RCC 7860 (cell line): ENCODE measurements around the gene CRYBA4.

Source experiments
- DNase-seq: peaks from one replicate; pipeline ENCODE4 v3.0.0-alpha.2; 2015; ENCODE audit warnings: low spot score
- FAIRE-seq: peaks from 2 replicates; lab custom pipeline; 2012; peaks lifted over from hg19 to GRCh38; lab: Jason Lieb, UNC

Gene CRYBA4

DNA sequence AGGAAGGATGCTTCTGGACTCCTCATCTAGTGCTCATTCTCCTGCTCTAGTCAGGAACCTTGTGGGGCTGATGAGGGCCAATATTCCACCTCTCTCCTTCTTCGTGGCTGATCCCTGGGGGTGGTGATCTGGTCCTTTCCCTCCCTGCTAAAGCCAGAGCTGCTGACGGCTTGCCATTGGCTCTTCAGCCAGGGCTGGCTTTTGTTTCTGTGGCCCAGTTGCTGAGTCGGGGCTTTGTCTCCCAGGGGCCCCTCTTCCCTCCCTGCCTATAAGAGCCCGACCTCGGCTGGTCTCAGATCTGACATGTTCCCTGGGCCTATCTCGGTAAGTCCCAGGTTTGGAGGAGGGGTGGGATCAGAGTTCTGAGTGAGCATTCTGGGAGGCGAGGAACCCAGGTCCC lies at the start of gene CRYBA4:
Gene CRYBA4, plus strand, starts transcription at position 301 of the 400 bp plus-strand sequence. CDS start 634 bp downstream, outside the sequence.
- no peak for DNase-seq
- FAIRE-seq, result no peak

DNA sequence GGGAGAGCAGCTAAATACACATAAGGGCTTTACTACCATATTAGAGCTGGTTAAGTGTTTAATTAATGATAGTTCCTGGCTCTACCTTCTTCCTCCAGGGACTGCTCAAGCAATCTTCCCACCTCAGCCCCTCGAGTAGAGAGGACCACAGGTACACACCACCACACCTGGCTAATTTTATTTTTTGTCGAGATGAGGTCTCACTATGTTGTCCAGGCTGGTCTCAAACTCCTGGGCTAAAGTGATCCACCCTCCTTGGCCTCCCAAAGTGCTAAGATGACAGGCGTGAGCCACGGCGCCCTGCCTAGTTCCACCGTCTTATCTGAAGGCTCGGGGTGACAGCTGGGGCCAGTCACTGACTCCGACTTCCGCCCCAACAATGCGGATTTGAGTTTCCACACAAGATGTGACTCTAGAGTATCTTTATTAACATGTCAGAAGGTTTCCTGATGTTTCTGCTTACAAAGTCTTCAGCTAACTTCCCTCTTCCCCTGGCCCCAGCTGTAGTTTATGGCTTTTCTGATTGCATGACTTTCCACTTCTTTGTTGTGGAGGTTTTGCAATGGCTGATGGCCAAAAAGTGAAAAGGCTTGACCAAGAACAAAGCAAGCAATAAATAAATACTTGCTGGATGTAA lies 48.6 kb upstream of the CRYBA4 start:
- no peak for DNase-seq
- no peak for FAIRE-seq

DNA sequence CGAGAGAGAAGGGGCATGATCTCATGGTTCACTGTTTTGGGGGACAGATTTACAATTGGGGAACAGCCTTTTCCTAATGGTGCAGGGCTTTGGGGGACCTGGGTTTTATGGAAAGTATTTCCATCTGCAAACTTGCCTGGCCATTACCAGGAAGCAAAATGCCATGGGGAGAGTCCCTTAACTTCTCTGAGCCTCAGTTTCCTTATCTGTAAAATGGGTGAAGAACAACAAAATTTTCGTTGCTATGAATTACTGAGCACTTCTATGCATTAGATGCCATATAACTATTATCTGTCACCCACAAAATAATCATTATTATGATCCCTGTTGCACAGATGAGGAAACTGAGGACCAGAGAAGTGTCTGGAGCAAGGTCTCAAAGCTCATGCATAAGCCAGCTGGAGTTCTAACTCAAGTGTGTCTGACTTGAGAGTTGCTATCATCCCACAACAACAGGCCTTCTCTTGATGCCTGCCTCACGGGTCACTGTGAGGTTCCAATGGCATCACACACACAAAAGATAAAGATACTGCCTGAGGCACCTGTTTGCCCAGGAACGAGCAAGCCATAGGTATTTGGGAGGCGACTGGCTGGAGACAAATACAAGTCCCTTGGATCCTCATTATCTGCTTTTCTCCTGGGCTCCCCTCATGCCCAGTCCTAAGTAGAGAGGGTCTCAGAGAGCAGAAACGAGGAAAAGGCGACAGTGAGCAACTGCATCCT lies 47.6 kb upstream of the CRYBA4 start:
- FAIRE-seq (no peak), DNase-seq (no peak)

DNA sequence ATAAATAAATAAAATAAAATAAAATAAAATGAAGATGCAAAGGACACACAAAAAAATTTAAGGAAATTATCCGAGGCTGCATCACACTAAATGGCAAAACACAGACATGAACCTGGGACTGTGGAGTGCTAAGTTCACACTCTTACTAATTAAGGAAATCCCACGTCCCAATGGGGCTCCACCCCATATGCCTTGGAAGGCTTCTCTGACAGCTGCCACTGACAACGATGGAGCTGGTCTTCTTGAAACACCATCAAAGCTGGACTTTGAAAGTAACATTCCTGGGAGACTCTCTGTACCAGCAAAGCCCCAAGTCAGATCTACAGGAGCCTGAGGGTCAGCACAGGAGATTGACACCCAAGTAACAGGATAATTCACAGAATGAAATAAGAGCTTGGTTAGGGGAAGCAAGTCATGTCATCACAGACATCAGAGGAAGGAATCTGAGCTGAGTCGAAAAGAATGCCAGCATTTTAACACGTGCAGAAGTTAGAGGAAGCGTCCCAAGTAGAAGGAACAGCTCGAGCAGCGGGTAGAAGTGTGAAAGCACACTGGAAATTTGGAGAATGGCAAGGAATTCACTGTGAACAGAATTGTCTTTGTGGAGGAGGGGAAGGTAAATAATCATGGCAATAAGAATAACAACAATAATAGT lies 45.6 kb upstream of the CRYBA4 start:
- no peak for FAIRE-seq
- no peak for DNase-seq

DNA sequence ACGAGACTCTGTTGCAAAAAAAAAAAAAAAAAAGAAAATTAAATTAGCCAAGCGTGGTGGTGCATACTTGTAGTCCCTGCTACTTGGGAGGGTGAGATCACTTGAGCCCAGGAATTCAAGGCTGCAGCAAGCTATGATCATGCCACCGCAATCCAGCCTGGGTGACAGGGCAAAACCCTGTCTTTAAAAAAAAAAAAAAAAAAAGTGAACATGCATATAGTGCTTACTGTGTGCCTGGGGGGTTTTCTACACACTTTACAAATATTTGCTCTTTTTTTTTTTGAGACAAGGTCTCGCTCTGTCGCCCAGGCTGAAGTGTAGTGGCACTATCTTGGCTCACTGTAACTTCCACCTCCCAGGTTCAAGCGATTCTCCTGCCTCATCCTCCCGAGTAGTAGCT lies 44.7 kb upstream of the CRYBA4 start:
- DNase-seq (no peak), FAIRE-seq (no peak)

DNA sequence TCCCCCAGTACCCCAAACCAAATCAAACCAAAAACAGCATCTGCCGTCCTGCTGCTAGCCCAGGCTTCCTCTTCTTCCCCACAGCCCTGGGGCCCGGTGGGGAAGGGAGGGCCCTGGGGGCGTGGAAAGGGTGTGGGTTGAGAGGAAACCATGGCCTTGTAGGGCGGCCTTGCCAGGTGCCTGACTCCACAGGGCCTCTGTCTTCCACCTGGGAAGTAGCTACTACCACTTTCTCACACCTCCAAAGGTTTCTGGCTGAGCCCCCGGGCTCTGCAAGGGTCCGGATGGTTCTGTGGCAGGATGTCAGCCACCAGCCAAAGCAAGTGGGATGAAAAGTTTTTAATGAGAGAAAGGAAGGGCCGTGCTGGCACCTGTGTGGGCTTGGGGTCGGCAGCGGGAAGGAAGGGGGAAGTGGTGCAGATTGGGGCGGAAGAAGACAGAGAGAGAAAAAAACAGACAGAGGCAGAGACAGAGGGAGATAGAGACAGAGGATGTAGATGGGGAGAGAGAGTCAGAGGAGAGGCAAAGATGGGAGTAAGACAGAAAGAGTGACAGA lies 42.4 kb upstream of the CRYBA4 start:
- DNase-seq (no peak), FAIRE-seq (no peak)

DNA sequence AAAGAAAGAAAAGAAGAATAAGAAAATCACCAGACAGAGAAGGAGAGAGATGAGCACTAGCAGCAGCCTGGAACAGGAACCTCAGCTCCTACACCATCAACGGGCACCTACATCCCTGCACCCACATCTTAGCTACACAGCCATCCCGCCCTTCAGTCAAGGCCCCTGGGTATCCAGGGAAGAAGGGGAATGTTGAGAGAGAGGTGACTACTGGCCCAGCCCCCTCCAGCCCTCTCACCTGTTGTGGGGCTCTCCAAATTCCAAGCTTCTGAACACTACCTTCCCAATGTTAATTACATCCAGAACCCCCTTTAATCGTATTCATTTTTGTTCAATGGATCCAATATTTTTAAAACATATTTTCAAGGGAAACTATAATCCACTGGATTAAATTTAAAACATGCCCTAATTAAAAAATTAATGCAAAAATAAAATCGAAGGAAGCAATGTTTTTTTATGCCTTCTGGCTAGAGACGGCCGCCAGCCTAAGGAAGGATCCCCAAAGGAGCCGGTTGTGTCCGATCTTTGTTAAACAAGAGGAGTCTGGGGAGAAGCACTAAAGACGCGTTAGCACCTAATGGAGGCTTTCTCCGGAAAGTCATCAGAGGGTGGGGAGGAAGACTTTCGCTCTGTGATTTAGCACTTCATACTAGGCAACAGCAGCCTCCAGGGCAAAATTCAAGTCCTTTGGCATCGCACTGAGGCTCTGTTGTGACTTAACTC lies 41.4 kb upstream of the CRYBA4 start:
- no peak for FAIRE-seq
- DNase-seq, result no peak

DNA sequence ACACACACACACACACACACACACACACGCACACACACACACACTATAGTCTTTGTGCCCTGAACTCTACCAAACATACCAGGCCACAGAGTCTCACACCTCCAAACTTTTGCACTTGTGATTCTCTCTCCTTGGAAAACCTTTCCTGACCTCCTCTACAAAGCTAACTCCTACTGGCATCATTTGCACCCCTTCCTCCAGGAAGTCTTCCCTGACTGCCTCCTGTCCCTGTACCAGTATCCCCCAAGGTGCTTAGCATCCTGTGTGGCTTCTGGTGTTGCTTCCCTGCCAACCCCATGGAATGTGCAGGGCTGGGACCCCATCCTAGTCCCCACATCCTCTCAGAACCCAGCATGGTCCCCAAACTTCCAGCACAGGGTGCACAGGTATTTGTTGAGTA lies 40.7 kb upstream of the CRYBA4 start:
- no peak for DNase-seq
- FAIRE-seq, result no peak

DNA sequence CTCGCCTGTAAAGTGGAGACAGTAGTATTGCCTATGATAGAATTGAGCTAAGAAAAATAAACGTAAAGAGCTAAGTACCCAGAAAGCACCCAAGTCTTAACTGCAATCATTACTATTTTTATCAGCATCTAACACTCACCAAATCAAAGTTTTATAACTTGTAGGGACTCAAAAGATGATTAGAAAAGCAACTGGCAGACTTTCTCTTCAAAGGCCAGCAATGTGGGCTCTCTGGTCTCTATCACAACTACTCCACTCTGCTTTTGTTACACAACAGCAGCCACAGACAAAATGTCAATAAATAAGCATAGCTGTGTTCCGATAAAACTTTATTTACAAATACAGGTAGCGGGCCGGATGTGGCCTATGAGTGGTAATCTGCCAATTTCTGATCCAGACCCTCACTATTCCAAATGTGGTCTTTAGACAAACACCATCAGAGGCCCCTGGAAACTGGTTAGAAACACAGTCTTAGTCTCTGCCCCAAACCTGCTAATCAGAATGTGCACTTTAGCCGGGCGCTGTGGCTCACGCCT lies 40.1 kb upstream of the CRYBA4 start:
- DNase-seq, result no peak
- FAIRE-seq, result no peak

DNA sequence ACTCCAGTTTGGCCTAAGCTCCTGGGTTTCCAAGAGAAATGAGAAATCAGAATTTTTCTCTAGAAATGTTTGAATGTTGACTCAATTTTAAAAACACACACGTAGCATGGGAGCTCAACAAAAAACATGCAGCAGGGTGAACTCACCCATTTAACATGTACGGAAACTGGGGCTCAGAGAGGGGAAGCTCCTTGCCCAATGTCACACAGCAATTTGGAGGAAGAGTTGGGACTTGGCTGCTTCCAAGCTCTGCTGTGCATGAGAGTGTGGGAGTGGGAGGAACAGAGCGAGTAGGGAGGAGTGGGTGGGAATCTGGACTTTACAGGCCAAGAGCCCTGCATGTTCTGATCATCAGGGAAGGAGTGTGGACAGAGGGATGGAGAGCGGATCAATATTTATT lies 37.8 kb upstream of the CRYBA4 start:
- DNase-seq, result no peak
- FAIRE-seq, result no peak

DNA sequence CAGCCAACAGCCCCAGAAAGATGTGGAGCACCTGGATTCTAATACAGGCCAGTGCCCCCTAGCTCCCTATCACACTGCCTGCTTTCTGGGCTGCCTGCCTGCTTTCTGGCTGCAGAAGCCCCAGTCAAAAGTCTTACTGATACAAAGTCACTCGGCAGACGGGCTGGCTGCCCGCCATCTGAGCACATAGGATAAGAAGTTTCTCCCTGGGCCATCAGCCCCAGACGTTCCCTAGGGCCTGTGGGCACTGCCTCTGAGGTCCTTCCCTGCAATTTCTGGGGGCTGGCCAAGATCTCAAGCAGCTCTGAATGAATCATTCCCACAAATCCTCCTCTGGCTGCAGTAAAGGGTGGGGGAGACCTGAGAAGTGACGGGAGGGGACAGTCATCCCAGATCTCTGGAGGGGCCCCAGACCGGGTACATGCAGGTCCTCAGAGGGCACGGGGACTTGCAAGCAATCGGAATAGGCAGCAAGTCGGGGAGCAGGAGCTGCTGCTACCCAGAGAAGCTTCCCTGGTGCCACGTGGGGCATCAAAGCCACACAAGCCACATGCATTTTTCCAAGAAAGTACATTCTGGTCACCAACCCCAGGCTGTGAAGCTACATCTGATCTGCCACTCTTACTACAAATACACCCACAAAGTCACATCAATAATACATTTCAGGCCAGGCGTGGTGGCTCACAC lies 36.5 kb upstream of the CRYBA4 start:
- FAIRE-seq (peak; percentile 95), DNase-seq (peak; percentile 93)

DNA sequence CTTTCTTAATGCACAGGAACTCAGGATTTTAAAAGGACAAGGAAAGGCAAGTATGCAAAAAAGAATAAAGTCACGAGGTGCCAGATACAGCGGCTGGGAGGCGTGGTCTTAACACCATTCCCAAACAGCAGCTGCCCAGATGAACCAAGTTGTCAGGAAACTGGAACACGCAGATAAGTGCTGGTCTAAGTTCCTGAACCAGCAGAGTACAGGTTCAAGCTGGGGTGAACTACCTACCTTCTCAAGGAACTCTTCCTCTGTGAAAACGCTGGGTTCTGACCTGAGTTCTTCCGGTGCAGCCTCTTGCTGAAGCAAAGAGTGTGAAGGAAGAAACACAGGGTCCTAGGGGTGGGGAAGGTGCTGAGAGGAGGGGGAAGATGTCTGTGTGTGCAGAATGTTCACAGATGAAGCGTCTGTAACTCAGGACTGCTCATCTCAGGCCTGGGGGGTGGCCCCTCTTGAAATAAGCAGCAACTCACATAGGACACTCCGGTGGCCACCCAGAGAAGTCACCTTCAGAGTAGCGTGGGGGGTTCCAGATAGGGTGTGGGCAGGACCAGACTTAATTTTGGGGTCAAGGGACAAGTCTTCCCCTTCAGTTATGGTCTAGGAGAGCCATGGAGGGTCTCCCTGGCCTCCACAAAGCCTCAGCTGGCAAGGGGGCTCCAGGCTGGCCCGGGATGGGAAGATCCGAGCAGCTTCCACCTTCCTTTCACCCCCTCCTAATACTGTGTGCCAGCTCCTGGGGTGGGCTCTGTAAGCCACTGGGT lies 35.0 kb upstream of the CRYBA4 start:
- no peak for DNase-seq
- no peak for FAIRE-seq

DNA sequence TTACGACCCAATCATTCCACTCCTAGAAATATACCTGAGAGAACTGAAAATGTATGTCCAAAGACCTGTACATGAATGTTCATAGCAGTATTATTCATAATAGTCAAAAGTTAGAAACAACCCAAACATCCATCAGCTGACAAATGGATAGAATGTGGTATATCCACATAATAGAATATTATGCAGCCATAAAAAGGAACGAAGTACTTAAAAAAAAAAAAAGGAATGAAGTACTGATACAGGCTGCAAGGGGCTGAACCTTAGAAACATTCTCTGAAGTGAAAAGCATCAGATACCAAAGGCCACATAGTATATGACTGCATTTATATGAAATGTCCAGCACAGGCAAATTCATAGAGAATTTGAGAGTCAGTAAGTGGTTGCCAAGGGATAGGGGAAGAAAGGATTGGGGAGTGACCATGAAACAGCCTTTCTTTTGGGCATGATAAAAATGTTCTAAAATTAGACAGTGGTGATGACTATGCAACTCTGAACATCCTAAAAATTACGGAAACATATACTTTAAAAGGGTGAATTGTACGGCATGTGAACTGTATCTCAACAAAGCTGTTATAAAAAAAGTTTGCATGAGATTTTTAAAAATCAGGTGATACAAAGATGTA lies 33.7 kb upstream of the CRYBA4 start:
- no peak for FAIRE-seq
- DNase-seq, result no peak

DNA sequence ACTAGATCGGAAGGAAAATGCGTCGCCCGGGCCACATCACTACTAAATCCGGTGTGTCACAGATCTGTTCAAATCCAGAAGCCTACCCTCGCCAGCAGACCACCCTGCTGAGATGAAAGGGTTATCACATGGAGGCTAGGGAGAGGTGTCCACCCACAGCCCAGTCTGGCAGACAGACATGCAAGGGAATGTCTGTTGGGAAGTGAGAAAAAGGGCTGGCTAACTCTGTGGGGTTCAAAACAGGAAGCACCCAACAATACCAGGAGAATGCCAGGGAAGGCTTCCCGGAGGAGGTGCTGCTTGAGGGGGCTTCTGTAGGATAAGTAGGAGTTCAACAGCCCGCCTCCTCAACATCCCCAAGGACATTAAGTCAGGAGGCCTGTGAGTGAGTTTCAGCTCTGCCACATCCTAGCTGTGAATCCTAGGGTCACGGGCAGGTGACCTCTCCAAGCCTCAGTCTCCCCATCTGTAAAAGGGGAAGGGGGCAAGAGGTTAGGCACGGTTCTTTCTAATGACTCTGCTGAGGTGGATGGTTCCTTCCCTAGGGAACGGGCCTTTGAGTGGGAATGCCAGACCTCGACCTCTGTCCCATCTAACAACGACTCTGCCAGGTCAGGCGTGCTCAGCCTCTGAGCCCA lies 32.9 kb upstream of the CRYBA4 start:
- DNase-seq, result peak; percentile 20
- FAIRE-seq, result no peak

DNA sequence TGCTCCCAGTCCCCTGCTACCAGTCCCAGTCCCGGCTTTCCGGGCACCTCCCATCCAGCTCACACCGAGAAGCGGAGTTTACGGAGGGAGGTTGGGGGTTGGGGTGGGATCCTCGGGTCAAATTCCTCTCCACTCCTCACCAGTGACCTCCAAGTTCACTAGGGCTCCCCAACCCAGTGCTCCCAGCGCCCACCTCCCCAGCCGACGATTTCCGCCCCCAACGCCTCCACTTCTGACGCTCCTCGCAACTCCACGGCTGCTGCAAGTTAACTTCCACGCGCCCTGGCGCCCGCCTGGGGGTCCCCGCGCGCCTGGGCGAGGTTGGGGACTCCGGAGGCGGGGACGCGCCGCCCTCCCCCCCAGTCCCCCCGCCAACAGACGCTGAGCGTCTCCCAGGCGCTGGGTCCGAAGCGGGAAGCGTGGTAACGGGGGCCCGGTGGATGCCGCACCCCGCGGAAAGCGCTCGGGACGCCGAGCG lies 32.4 kb upstream of the CRYBA4 start:
- FAIRE-seq, result no peak
- DNase-seq, result no peak

DNA sequence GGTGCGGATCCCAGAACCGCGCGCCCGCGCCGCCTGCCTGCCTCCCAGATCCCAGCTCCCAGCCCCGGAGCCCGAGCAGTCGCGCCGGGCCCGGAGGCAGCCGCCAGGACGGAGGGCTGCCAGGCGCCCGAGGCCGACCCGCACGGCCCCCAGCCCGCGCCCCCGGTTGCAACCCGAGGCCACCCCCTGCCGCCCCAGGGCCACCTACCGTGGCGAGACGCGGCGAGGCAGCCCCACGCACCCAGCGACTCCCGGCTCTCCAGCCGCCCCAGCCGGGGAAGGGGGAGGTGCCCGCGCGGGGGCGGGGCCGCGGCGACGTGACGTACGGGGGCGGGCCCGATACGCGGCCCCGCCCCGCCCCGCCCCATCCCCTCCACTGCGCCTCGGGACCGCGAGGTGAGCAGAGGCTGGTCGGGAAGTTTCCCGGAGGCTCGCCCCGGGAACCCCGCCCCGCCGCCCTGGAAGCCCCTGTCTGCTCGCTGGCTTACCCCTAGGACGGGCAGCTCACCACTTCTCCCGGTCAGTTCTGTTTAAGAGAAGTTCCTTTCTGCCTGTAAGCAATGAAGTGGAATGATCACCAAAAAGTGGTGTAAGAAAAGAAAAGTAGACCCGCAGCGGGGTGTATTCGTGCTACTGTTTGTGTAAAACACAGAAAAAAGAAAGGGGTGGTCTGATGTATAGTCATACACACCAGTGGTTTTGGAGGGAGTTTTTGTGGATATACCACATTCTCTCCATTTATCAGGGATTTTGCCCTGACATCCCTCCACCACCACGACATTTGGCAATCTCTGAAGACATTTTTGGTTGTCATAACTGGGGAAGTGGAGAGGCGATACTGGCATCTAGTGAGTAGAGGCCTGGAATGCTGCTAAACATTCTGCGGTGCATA lies 31.7 kb upstream of the CRYBA4 start, which contains the start of gene TPST2:
Gene TPST2, minus strand, starts transcription at position 288 of the 892 bp plus-strand sequence. CDS start 48,502 bp downstream, outside the sequence.
- peak; percentile 53 for DNase-seq
- FAIRE-seq, result no peak

DNA sequence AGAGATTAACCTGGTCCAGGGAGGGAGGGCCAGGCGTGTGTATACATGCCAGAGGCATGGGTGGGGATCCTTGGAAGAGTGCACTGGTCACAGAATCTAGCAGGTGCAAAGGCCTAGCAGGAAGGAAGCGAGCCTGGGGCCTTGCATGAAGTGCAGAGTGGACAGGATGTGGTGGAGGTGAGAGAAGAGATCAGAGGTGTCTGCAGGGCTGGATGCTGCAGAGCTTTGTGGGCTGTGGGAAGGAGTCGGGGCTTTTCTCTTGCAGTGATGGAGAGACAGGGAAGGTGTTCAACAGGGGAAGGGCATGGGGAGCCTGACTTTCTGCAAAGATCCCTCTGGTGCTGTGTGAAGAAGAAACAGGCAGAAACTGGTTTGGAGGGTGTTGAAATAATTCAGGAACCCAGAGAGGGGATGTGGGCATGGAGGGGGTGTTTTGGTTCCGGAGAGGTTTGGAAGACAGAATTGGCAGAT lies 29.3 kb upstream of the CRYBA4 start:
- DNase-seq (no peak), FAIRE-seq (no peak)
